GM18519 (cell line): Measurements from ENCODE around the gene SFXN5.
"Not testable (repeated sequence)": the region's sequence is repeated elsewhere in the genome, so short reads cannot be mapped to it uniquely, and the experiment has no call there.

Experiments used
- ATAC-seq: cut with Tn5 transposase; IDR thresholded peaks from one replicate; pipeline ENCODE4 v1.9.1; 2021; ENCODE audit warnings: mild to moderate bottlenecking, moderate library complexity; ENCODE audit not compliant: unreplicated experiment, low FRiP score

Gene SFXN5, protein sequence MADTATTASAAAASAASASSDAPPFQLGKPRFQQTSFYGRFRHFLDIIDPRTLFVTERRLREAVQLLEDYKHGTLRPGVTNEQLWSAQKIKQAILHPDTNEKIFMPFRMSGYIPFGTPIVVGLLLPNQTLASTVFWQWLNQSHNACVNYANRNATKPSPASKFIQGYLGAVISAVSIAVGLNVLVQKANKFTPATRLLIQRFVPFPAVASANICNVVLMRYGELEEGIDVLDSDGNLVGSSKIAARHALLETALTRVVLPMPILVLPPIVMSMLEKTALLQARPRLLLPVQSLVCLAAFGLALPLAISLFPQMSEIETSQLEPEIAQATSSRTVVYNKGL

DNA sequence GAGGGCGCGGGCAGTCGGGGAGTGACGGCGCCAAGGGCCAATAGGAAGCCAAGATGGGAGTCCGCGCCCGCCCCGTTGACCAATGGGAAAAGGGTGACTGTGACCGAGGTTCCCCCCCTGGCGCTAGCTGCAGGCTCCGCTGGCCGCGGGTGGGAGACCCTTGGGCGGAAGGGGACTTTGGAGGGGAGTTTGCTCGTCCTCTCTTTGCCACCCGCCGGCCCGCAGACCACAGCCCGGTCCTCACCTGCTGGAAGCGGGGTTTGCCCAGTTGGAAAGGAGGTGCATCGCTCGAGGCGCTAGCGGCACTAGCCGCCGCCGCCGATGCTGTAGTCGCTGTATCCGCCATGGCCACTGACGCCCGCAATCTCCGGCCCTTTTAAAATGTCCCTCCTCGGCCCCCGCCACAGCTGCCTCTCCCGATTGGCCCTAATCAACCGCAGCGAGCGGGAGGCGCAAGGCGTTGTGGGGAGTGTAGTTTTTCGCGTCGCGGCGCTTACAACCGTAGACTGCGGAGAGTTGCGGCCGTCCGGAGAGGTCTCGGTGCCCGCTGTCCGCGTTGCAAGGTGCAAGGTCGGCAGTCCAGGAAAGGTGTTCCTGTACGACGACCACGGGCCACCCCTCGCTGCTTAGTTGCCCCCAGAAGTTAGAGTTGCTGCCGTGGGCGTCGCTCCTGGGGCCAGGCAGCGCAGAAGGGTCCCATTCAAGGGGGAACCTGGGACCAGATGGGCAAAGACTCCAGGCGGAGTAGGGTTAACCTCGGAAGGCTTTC, at the start of gene SFXN5:
SFXN5 (minus strand) TSS at position 353 of the 769 bp plus-strand sequence; CDS start at position 346, 7 bp downstream.
- ATAC-seq, result peak; percentile 84

DNA sequence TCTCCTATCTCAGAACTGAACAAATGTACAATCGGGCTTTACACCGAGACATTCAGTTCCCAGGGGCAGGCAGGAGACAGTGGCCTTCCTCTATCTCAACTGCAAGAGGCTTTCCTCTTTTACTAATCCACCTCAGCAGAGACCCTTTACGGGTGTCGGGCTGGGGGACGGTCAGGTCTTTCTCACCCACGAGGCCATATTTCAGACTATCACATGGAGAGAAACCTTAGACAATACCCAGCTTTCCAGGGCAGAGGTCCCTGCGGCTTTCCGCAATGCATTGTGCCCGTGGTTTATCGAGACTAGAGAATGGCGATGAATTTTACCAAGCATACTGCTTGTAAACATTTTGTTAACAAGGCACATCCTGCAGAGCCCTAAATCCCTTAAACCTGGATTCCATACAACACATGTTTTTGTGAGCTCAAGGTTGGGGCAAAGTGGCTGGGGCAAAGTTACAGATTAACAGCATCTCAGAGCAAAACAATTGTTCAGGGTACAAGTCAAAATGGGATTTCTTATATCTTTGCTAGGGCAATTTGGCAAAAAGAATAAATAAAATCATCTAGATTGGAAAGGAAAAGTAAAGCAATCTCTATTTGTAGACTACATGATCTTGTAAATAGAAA, 48.2 kb upstream of the SFXN5 start:
- not testable (repeated sequence) for ATAC-seq

DNA sequence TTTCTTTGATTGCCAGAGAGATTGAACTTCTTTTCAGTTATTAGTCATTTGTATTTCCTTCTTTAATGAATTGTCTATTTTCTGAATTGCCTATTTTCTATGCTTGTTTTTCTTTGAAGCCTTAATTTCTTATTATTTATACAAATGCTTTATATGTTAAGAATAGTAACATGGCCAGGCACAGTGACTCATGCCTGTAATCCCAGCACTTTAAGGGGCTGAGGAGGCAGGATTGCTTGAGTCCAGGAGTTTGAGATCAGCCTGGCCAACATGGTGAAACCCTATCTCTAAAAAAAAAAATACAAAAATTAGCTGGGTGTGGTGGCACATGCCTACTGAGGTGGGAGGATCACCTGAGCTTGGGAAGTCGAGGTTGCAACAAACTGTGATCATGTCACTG, 45.9 kb upstream of the SFXN5 start:
- no peak for ATAC-seq

DNA sequence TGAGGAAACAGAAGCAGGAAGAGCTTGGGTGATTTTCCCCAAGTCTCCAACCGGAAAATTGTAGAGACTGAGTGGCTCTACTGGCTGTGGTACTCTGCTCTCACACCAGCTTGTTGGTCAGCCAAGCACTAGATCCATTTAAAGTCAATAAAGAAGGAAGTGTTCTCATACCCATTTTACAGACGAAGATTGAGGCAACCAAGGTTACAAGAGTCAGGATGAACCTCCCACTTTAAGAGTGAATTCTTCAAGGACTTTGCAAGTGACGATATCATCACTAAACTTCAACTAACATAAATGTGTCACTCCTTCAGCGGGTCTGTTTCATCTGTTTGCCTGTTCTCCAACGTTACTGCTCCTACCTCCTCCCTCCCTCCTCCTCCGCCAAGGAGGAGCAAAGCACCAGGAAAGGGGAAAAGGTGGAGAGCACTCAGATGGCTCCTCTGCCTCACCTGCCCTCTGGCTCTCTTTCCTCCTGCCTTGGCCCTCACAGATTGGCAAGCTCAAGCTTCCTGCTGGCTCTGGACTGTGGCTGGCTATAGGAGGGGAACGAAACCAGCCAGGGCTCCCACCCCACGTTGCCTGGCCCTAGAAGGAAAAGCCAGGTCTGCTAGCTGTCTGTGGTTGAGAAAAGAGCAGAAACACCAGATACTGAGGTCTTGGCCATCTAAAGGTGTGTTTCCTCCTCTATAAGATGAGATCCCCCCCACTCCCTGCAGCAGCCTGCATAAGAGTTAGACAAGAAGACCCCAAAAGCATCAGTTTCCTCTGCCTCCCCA, 44.9 kb upstream of the SFXN5 start:
- ATAC-seq, result no peak

DNA sequence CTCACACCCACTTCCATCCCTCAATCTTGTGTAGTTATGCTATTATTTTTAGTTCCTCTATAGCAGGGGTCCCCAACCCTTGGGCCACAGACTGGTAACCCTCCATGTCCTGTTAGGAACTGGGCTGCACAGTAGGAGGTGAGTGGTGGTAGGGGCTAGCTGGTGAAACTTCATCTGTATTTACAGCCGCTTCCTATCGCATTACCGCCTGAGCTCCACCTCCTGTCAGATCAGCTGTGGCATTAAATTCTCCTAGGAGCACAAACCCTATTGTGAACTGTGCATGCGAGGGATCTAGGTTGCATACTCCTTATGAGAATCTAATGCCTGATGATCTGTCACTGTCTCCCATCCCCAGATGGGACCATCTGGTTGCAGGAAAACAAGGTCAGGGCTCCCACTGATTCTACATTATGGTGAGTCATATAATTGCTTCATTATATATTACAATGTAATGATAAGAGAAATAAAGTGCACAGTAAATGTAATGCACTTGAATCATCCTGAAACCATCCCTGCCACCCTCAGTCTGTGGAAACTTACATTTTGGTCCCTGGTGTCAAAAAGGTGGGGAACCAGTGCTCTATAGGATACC, 42.9 kb upstream of the SFXN5 start:
- ATAC-seq, result no peak

DNA sequence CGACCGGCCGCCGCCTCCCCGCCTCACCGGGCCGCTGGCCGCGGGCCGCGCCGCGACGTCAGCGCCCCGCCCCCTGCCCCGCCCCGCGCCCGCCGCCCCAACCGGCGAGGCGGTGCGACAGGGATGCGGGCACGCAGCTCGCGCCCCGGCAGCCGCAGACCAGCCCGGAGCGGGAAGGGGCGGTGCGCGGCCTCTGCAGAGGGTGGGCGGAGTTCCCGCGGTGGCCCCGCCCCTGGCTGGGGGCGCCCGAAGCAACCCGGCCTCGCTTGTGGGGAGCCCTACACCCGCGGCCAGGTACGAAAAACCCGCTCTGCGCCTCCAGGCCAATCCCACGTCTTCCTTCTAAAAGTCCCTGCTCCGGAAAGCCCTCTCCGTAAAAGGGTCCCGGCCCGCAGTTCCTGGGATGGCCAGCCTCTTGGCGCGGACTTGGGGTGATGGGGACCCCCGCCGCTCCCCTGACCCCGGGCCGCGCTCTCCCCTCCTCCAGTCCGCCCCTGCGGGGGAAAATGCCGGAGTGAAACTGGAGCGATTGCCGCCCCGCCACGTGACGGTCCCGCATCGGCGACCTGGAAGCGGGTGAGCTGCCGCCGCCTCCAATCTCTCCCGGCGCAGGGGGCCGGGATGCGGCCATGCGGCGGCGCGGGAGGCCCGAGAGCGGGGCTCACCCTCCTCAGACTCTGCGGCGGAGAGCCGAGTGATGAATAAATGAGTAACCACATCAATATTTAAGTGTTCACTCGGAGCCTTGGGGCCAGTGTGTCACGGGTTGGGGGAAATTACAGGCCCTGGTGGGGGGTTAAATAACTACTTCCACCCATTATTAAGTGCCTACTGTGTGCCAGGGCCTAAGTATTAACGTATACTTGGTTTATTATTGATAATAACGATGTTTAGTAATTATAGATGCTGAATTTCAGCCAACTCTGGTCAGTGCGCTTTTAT, 41.7 kb upstream of the SFXN5 start, which contains the start of gene RAB11FIP5:
RAB11FIP5 (minus strand) TSS at position 36 of the 942 bp plus-strand sequence. CDS start 171 bp downstream, outside the sequence.
- peak; percentile 53 for ATAC-seq

DNA sequence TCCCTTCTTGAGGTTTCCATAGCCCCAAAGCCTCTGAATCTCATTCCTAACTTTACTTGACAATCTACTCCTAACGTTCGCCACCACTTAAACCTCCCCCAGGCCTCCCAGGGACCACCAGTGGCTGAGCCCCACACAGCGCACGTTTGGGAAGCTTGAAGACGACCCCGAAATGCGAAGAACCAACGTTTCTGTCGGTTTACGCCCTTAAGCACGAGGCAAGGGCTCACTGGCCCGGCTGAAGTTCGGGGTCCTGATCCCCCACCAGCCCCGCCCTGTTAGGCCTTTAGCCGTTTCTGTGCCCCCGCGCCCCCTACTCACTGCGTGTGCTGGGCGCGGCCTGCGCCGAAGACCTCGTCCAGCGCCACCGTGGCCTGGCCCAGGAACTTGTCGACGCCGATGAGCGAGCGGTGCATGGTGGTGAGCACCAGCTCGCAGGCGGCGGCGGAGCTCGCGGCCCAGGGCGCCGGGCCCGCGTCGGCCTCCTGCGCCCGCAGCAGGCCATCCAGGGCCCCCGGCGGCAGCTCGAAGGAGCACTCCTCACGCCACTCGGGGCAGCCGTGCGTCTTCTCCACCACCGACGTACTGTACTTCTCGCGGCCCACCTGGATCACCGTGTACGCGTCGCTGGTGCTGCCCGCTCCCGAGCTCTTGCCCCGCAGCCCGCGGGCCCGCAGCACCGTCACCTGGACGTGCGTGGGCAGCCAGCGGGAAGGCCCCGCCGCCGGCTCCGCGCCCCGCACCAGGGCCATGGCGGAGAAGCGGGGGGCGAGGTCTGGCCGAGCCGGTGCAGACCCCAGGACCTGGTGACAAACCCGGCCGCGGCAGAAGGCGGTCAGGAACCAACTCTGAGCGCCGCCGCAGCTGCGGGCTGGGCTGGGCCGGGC, 40.8 kb upstream of the SFXN5 start:
- ATAC-seq, result peak; percentile 6

DNA sequence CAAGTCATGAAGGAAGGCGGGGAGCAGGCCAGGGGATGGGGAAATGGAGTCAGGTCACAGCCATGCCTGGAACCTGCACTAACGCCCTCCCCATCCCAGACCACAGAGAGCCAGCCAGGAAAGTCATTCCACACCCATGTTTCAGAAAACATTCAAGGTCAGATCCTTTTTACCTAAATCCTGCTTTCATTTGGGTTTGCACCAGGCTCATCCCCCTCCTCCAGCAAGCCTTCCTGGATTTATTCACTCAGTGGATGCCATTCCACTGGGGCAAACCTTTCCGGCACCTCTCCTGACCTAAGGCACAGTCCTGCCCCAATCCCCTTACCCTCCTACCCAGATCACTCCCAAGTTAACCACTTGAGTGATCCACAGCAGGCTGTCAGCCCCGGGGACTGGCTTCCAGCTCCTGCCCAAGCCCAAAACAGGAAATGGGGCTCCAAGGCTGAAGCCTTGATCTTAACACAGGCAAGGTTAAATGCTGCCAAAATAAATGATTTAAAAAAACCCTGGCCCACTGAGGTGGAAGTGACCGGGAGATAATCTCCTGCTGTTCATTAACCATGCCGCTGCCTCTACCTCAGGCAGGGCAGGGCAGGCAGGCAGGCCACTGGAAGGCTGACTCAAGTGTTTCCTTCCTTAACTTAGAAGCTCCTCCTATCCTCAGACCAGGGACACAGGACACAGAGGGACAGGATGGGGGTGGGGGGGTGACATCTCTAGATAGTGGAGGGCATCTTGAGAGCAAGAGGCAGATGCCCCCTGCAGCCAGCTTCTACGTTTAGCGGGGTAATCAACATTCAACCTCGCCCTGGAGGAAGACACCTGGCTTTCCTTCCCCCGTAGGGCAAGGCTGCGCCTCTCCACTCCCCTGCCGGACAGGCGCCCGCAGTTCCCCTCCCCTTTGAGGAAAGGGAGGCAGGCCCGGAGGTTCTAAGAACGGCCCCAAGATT, 39.8 kb upstream of the SFXN5 start:
- no peak for ATAC-seq

DNA sequence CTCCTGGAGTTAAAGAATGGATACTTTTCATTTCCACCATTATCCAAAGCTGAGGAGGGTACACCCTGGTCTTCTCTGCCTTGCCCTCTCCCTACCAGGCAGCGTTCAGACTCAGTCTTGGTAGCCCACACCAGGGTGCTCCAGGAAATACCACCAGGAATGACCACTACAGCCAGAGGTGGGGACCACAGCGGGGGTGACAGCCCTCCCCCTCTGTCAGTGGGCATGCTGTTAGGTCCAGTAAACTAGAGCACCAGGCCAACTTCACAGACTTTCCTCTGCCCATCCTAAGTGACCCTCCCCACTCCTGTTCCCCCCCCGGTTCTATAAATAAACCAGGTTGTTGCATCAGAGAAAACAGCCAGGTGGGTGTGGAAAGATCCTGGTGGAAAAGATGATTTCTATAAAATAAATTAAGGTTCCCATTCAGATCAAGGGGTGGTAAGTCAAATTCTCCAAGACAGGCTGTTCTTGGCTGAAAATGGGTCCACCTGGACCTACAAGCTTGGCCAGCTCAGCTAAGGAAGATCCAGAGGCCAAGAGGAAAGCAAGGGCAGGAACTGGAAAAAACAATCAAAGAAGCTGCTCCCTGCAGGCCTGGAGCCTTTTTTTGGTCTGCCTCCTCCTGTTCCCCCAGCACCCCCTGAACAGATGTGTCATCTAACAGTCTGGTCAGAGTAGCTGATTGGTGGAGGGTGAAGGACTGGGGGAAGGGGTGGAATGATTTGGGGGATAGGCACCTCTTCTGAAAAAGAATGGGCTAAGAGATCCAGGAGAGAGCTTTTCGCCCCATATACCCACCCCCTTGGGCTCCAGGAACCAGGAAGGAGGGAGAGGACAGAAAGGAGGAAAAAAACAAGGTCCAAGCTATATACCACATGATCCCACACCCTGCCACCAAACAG, 38.9 kb upstream of the SFXN5 start:
- no peak for ATAC-seq

DNA sequence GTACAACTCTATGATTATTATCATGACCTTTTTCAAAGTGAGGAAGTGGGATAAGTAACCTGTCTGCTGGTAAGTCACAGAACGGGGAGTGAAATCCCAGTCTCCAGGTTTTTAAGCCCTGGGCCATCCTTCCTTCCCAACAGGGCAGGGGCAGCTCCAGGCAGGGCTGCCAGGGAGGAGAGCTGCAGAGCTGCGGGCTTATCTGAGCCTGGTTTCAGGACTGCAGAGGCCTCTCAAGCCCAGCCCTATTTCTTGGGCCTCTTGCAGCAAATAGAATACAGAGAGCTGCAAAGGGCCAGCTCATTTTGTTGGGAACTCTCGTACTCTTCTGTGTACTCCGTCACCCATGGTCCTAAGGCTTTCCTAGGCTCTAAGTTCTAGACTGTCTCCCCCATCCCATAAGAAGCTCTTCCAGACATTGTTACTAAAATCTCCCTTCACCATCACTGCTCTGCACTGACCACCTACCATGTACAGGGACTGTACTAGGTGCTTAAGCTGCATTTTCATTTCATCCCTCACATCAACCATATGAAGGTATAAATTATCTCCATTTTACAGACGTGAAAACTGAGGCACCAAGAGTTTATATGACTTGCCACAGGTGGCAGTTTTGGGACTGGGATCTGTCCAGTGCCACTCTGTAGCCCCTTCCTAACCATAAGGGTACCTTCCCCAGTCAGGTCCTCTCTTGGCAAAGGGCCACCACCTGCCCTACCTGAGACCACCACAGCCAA, 38.1 kb upstream of the SFXN5 start:
- ATAC-seq, result no peak

DNA sequence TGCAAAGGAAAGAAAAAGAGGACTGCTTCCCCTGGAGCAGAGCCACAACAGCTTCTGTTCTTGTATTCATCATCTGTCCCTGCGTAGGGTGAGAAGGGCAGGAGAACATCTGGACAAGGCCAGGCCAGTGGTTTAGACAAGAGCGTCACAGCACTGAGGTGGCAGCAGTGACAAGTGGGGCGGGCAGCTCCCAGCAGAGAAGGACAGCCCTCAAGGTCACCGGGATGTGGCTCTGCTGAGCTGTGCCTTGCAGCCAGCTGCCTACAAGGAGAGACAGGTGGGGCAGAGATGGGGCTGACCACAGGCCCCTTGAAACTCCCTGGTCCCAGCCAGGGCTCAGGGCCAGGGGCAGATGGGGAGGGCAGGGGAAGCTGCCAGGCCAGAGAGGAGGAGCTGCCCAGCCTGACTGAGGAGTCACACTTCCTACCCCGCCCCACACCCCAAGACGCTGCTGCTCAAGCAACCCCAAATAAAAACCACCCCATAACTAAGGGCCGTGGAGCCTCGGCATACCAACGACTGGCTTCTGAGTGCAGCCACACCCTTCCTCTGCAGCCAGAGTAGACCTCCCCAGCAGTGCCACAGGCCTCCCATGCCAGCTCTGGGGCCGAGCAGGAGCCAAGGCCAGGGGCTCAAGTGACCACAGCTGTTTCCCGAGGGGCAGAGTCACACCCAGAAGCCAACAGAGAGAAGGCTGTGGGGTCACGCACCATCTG, 35.9 kb upstream of the SFXN5 start:
- ATAC-seq, result no peak

DNA sequence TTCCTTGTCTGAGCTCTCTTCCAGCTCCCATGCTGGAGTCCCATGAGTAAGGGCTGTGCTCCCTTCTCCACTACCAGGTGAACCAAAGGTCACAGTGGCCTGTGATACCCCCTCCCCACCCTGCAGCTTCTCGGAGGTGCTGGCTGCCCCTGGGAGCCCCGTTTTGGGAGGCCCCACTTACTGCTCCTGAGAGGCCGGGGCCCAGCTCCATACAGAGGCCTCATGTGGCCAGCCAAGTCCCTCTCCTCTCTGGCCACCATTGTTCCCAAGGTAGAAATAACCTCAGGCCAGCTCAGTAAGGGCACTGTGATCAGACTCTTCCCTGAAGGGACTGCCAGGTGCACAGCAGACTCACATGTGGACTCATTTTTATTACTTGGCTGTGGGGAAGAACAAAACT, 35.3 kb upstream of the SFXN5 start:
- ATAC-seq, result no peak

DNA sequence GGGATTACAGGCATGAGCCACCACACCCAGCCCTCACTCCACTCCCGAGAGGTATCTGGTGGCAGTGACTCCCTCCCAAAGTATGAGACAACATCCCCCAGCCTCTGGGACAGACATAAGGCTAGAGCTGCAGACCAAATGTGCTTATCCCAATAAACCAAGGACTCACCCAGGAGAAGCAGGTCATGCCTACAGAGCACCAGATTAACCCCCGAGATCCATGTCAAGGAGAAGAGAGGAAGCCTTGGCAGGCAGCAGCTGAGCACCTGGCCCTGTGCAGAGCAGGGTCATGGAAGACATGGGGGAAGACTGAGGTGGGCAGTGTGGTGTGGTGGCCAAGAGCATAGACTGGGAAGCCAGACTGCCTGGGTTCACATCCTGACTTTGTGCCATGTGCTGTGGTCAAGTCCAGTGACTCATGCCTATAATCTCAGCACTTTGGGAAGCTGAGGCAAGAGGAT, 34.0 kb upstream of the SFXN5 start:
- no peak for ATAC-seq

DNA sequence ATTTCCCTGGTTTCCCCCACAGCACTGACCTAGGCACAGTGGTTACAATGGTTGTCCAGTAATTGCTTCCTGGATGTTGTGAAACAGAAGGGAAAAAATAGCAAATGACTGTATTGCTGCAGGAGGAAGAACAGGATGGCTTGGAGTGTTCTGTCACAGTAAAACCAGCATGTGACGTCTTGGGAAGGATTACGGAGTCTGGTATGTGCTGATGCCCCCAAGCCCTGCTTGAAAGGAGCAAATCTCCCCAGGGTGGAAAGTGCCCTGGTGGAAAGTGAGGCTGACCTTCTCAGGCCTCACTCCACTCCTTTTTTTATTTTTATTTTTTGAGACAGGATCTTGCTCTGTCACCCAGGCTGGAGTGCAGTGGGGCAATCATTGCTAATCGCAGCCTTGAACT, 33.4 kb upstream of the SFXN5 start:
- ATAC-seq, result no peak
